GM23338 (cell line): ENCODE results near the gene PERP. TPM values are rescaled to one million over a fixed set of nuclear protein-coding genes. Genes with fewer than 3 reads are reported as not detected.

ENCODE experiments used
- ATAC-seq: fragments of 200-7000 bp; cut with Tn5 transposase; 3 replicates; pipeline ENCODE4 v1.9.1; 2020
- DNase-seq: peaks from one replicate; pipeline ENCODE4 v3.0.0-alpha.2; 2015; ENCODE audit warnings: low spot score
- H2AFZ ChIP-seq: fragments of 200-600 bp; sonication (generic); 2 replicates; pipeline ENCODE4 v1.8.0; 2016; ENCODE audit warnings: antibody characterized with exemption, mild to moderate bottlenecking, moderate library complexity
- H3F3A ChIP-seq: fragments of 200-600 bp; sonication (generic); replicated peaks from 2 replicates; pipeline ENCODE4 v1.8.0; 2017; ENCODE audit warnings: antibody characterized with exemption, mixed run types, low read depth
- H3K27ac ChIP-seq: fragments of 200-600 bp; sonication (generic); 2 replicates; pipeline ENCODE4 v1.6.1; 2016; ENCODE audit warnings: low read depth
- H3K27me3 ChIP-seq: fragments of 200-600 bp; sonication (generic); 2 replicates; pipeline ENCODE4 v1.8.0; 2016; ENCODE audit warnings: mild to moderate bottlenecking, mixed run types, moderate library complexity; ENCODE audit not compliant: insufficient read depth
- H3K36me3 ChIP-seq: fragments of 200-600 bp; sonication (generic); 2 replicates; pipeline ENCODE4 v1.8.0; 2016; ENCODE audit warnings: mild to moderate bottlenecking; ENCODE audit not compliant: insufficient read depth
- H3K4me1 ChIP-seq: fragments of 200-600 bp; sonication (generic); 2 replicates; pipeline ENCODE4 v1.8.0; 2016; ENCODE audit warnings: mild to moderate bottlenecking, moderate library complexity; ENCODE audit not compliant: insufficient read depth
- H3K4me2 ChIP-seq: fragments of 200-600 bp; sonication (generic); 2 replicates; pipeline ENCODE4 v1.7.1; 2017; ENCODE audit warnings: mixed run types
- H3K4me3 ChIP-seq: fragments of 200-600 bp; sonication (generic); 2 replicates; pipeline ENCODE4 v1.6.1; 2016; ENCODE audit warnings: mixed run types
- H3K79me2 ChIP-seq: fragments of 200-600 bp; sonication (generic); replicated peaks from 2 replicates; pipeline ENCODE4 v1.8.0; 2017; ENCODE audit warnings: mild to moderate bottlenecking; ENCODE audit not compliant: insufficient read depth
- H3K9me2 ChIP-seq: fragments of 200-600 bp; sonication (generic); 2 replicates; pipeline ENCODE4 v1.8.0; 2017; ENCODE audit not compliant: insufficient read depth
- H4K20me1 ChIP-seq: fragments of 200-600 bp; sonication (generic); replicated peaks from 2 replicates; pipeline ENCODE4 v1.8.0; 2017; ENCODE audit warnings: mild to moderate bottlenecking; ENCODE audit not compliant: insufficient read depth
- H3K27ac Mint-ChIP-seq: 2 replicates; pipeline ENCODE4 v1.8.0; 2020; ENCODE audit warnings: inconsistent platforms, mild to moderate bottlenecking, moderate library complexity, mixed read lengths
- H3K27me3 Mint-ChIP-seq: 3 replicates; pipeline ENCODE4 v1.8.0; 2022; ENCODE audit warnings: low read depth, mild to moderate bottlenecking, moderate library complexity, mixed read lengths, inconsistent platforms; ENCODE audit not compliant: insufficient read depth, poor library complexity
- H3K36me3 Mint-ChIP-seq: 3 replicates; pipeline ENCODE4 v1.8.0; 2021; ENCODE audit warnings: low read depth, mild to moderate bottlenecking, inconsistent platforms, moderate library complexity, mixed read lengths
- H3K4me1 Mint-ChIP-seq: 3 replicates; pipeline ENCODE4 v1.8.0; 2020; ENCODE audit warnings: mild to moderate bottlenecking, inconsistent platforms, mixed read lengths
- H3K4me3 Mint-ChIP-seq: 3 replicates; pipeline ENCODE4 v1.8.0; 2021; ENCODE audit warnings: moderate library complexity, mild to moderate bottlenecking, inconsistent platforms, mixed read lengths
- H3K9me3 Mint-ChIP-seq: 3 replicates; pipeline ENCODE4 v1.8.0; 2020; ENCODE audit warnings: moderate library complexity, mild to moderate bottlenecking, inconsistent platforms, mixed read lengths
- CREB1 ChIP-seq: fragments of 250-450 bp; sonication (Bioruptor Pico); IDR thresholded peaks from 2 replicates; pipeline ENCODE4 v1.5.0; 2020; ENCODE audit warnings: low read depth, mild to moderate bottlenecking, moderate library complexity
- CTCF ChIP-seq, 2 experiments: fragments of 200-600 bp in 1 of 2; sonication (generic) in 1 of 2; conservative IDR thresholded peaks; 2 replicates each; pipeline versions ENCODE4 v1.5.1 to v1.6.1; 2016 to 2017; ENCODE audit warnings: antibody characterized with exemption in 2 of 2, low read depth in 2 of 2, mild to moderate bottlenecking in 2 of 2, moderate library complexity in 1 of 2
- EZH2 ChIP-seq: fragments of 200-600 bp; sonication (generic); IDR thresholded peaks from one replicate; pipeline ENCODE4 v1.8.0; 2017; ENCODE audit warnings: antibody characterized with exemption, mild to moderate bottlenecking, low read depth; ENCODE audit not compliant: unreplicated experiment
- EZH2phosphoT487 ChIP-seq: fragments of 200-600 bp; sonication (generic); IDR thresholded peaks from one replicate; pipeline ENCODE4 v1.8.1; 2018; ENCODE audit warnings: antibody characterized with exemption; ENCODE audit not compliant: unreplicated experiment
- JUNB ChIP-seq: IDR thresholded peaks from one replicate; pipeline ENCODE4 v1.6.1; 2016; ENCODE audit warnings: antibody characterized with exemption; ENCODE audit not compliant: unreplicated experiment
- NANOG ChIP-seq: IDR thresholded peaks from 2 replicates; pipeline ENCODE4 v1.6.1; 2016; ENCODE audit warnings: antibody characterized with exemption, borderline replicate concordance
- POLR2AphosphoS5 ChIP-seq: IDR thresholded peaks from 2 replicates; pipeline ENCODE4 v1.6.1; 2016; ENCODE audit warnings: antibody characterized with exemption, low read depth
- REST ChIP-seq: IDR thresholded peaks from one replicate; pipeline ENCODE4 v1.6.1; 2018; ENCODE audit warnings: antibody characterized with exemption; ENCODE audit not compliant: unreplicated experiment
- STAT1 ChIP-seq: IDR thresholded peaks from one replicate; pipeline ENCODE4 v1.6.1; 2016; ENCODE audit warnings: antibody characterized with exemption; ENCODE audit not compliant: unreplicated experiment
- ZNF114 ChIP-seq: fragments of 250-450 bp; sonication (Bioruptor Pico); IDR thresholded peaks from 2 replicates; pipeline ENCODE4 v1.5.0; 2020; ENCODE audit warnings: mild to moderate bottlenecking, moderate library complexity
- ZNF331 ChIP-seq: fragments of 250-450 bp; sonication (Bioruptor Pico); IDR thresholded peaks from 2 replicates; pipeline ENCODE4 v1.5.0; 2020; ENCODE audit warnings: low read depth, mild to moderate bottlenecking, moderate library complexity
- polyA plus RNA-seq: library from polyadenylated mRNA; unstranded; fragments of >200 nt; fragmentation: Nextera tagmentation; extraction: Ambion mirVana; gene quantifications from 2 replicates; pipeline ENCODE4 v1.2.1, GENCODE V29; 2016
- total RNA-seq: library from RNA; depleted of rRNA; stranded (reverse); fragments of >200 nt; shearing (Covaris generic); gene quantifications from 2 replicates; pipeline ENCODE4 v1.2.3, GENCODE V29; 2014
- TF ChIP-seq, protein P1 (sequence below): IDR thresholded peaks from 2 replicates; pipeline ENCODE4 v1.6.1; 2016; ENCODE audit warnings: antibody characterized with exemption
- TF ChIP-seq, protein P2 (sequence below): fragments of 250-450 bp; sonication (Bioruptor Pico); IDR thresholded peaks from 2 replicates; pipeline ENCODE4 v1.5.0; 2020; ENCODE audit warnings: mild to moderate bottlenecking, moderate library complexity

PERP gene
- total and polyA plus RNA-seq, 2 experiments from 2014 or later = 23.7 to 28.4 TPM

GRCh38 chr6:138101946-138102731, 5.1 kb downstream of the PERP start:
- H4K20me1 ChIP-seq = no peaks in the 10 kb centered on the region
- peaks cover 42% of the 10 kb centered on the region for H3K79me2 ChIP-seq
- no peak for ATAC-seq
- H3K27me3 ChIP-seq = no peaks in the 10 kb centered on the region
- H3K4me3 ChIP-seq = no peak overlapping the region
- no peak overlapping the region for H2AFZ ChIP-seq
- Mint-ChIP-seq H3K27me3 (peaks cover 5% of the 10 kb centered on the region), H3K4me1 (peaks cover 22% of the 10 kb centered on the region), H3K4me3 (no peak overlapping the region; the same call in 2 of the 3 replicates), H3K36me3 (peaks cover 25% of the 10 kb centered on the region), H3K9me3 (peaks cover 3% of the 10 kb centered on the region; the same call in 2 of the 3 replicates), H3K27ac (peak overlapping the region; percentile 77)
- no peaks in the 10 kb centered on the region for H3K9me2 ChIP-seq
- no peak overlapping the region for H3K27ac ChIP-seq
- H3K4me2 ChIP-seq = no peak overlapping the region
- no peaks in the 10 kb centered on the region for H3F3A ChIP-seq
- no peak for DNase-seq
- H3K4me1 ChIP-seq = peaks cover 16% of the 10 kb centered on the region
- H3K36me3 ChIP-seq = no peaks in the 10 kb centered on the region
- TF ChIP-seq REST (no peak), CTCF (conservative IDR thresholded peaks at IDR 0.05; ENCODE audit: low read depth in 2 of 2) (no peak), ZNF114 (CRISPR knock-in tag) (no peak), POLR2AphosphoS5 (no peak), EZH2 (no peak), NANOG (no peak), STAT1 (no peak), ZNF331 (CRISPR knock-in tag) (no peak), EZH2phosphoT487 (no peak), JUNB (no peak), CREB1 (no peak)
- TF ChIP-seq, protein P1, sequence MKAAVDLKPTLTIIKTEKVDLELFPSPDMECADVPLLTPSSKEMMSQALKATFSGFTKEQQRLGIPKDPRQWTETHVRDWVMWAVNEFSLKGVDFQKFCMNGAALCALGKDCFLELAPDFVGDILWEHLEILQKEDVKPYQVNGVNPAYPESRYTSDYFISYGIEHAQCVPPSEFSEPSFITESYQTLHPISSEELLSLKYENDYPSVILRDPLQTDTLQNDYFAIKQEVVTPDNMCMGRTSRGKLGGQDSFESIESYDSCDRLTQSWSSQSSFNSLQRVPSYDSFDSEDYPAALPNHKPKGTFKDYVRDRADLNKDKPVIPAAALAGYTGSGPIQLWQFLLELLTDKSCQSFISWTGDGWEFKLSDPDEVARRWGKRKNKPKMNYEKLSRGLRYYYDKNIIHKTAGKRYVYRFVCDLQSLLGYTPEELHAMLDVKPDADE = no peak
- TF ChIP-seq, protein P2, sequence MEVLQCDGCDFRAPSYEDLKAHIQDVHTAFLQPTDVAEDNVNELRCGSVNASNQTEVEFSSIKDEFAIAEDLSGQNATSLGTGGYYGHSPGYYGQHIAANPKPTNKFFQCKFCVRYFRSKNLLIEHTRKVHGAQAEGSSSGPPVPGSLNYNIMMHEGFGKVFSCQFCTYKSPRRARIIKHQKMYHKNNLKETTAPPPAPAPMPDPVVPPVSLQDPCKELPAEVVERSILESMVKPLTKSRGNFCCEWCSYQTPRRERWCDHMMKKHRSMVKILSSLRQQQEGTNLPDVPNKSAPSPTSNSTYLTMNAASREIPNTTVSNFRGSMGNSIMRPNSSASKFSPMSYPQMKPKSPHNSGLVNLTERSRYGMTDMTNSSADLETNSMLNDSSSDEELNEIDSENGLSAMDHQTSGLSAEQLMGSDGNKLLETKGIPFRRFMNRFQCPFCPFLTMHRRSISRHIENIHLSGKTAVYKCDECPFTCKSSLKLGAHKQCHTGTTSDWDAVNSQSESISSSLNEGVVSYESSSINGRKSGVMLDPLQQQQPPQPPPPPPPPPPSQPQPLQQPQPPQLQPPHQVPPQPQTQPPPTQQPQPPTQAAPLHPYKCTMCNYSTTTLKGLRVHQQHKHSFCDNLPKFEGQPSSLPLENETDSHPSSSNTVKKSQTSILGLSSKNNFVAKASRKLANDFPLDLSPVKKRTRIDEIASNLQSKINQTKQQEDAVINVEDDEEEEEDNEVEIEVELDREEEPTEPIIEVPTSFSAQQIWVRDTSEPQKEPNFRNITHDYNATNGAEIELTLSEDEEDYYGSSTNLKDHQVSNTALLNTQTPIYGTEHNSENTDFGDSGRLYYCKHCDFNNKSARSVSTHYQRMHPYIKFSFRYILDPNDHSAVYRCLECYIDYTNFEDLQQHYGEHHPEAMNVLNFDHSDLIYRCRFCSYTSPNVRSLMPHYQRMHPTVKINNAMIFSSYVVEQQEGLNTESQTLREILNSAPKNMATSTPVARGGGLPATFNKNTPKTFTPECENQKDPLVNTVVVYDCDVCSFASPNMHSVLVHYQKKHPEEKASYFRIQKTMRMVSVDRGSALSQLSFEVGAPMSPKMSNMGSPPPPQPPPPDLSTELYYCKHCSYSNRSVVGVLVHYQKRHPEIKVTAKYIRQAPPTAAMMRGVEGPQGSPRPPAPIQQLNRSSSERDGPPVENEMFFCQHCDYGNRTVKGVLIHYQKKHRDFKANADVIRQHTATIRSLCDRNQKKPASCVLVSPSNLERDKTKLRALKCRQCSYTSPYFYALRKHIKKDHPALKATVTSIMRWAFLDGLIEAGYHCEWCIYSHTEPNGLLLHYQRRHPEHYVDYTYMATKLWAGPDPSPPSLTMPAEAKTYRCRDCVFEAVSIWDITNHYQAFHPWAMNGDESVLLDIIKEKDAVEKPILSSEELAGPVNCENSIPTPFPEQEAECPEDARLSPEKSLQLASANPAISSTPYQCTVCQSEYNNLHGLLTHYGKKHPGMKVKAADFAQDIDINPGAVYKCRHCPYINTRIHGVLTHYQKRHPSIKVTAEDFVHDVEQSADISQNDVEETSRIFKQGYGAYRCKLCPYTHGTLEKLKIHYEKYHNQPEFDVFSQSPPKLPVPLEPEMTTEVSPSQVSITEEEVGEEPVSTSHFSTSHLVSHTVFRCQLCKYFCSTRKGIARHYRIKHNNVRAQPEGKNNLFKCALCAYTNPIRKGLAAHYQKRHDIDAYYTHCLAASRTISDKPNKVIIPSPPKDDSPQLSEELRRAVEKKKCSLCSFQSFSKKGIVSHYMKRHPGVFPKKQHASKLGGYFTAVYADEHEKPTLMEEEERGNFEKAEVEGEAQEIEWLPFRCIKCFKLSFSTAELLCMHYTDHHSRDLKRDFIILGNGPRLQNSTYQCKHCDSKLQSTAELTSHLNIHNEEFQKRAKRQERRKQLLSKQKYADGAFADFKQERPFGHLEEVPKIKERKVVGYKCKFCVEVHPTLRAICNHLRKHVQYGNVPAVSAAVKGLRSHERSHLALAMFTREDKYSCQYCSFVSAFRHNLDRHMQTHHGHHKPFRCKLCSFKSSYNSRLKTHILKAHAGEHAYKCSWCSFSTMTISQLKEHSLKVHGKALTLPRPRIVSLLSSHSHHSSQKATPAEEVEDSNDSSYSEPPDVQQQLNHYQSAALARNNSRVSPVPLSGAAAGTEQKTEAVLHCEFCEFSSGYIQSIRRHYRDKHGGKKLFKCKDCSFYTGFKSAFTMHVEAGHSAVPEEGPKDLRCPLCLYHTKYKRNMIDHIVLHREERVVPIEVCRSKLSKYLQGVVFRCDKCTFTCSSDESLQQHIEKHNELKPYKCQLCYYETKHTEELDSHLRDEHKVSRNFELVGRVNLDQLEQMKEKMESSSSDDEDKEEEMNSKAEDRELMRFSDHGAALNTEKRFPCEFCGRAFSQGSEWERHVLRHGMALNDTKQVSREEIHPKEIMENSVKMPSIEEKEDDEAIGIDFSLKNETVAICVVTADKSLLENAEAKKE (CRISPR knock-in tag) = no peak
